Fibroblast of peridontal ligament (primary cell): ENCODE measurements around the gene ZNF831.

Experiments used
- DNase-seq: peaks from one replicate; pipeline ENCODE4 v3.0.0-alpha.2; 2010; ENCODE audit errors: extremely low read depth

Gene ZNF831

DNA sequence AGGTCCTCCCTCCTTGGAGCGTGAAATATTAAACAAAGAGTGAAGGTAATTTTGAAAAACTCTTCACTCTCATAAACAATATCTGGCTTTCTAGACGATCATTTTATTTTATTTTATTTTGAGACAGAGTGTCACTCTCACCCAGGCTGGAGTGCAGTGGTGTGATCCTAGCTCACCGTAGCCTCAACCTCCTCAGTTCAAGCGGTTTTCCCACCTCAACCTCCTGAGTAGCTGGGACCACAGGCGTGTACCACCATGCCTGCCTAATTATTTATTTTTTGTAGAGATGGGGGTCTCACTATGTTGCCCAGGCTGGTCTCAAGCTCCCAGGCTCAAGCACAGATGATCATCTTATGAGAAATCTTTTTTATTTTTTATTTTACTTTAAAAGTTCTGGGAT, 16.4 kb downstream of the ZNF831 start:
- no peak for DNase-seq

DNA sequence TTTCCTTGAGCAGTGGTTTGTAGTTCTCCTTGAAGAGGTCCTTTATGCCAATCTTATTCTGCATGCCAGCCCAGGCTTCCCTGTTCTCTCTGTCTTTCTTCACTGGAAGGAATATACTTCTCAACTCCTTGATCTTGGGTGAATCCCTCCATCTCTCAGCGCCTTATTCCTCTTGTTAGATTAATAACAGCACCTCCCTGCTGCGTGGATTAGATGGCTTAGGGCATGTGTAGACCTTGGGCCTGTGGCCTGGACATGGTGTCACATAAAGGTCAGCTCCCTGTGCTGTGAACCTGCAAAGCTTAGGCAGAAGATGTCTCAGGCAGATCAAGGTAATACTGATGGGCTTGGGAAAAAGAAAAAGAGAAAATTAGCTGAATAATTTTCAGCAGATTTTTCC, 18.3 kb downstream of the ZNF831 start:
- DNase-seq, result no peak

DNA sequence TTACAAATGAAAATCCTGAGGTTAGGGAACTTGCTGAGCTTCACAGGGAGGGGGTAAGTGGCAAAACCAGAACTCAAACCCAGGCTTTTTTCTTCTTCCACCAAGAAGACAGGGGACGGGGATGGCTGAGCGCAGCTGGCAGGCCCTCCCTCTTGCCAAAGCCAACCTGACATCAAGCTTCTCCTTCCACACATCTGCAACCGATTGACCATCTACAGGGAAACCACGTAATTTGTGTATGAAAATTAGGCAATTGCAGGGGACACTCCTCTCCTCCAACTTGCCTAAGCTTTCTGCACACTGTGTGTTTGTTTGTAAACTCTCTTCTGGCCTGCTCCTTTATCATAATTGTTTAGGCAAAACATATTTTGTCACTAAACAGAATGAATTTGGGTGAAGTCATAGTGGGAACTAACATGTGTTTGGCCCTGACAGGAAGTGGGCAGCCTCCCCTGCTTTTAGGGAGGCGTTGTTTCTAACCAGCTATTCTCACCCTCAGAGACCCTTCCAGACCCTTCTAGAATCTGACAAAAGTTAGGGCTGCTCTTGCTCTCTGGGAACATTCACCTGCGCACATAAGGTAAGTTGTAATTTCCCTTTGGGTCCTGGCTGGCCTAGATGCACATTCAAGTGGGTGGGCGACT, 18.9 kb downstream of the ZNF831 start:
- DNase-seq, result no peak

DNA sequence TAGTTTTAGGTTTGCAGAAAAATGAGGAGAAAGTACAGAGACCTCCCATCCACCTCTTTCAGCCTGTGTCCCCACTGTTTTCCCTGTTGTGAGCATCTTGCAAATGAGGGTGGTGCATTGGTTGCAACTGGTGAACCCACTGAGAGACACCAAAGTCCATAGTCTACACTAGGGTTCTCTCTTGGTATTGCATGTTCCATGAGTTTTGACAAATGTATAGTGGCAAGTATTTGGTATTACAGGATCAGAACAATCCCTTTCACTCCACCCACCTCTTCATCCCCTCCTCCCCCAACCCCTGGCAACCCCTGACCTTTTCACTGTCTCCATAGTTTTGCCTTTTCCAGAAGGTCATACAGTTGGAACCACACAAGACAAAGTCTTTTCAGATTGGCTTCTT, 20.1 kb downstream of the ZNF831 start:
- DNase-seq, result no peak

DNA sequence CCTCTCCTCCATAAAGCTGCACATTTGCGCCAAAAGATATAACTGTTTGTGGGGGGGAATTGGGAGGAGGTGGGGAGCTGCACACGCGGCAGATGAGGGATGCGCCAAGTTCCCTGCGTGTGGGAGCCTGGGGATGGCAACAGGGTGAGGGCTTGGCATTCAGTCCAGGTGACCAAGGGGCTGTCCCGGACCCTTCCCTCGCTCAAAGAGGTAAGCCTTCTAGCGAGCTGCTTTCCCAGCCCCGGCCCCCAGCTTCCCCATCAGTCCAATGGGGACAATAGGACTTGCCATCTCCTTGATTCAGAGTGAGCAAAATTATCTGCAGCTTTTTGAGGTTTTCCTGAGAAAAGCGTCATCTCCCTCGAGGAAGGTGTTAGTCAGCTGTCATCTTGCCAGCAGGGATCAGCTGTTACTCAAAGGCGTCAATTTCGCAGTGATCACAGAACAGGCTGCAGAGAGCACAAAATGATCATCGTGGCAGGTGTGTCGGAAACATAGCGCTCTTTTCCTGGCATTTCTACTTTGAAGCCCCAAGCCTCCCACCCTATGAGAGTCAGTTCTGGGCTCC, 21.3 kb downstream of the ZNF831 start:
- no peak for DNase-seq

DNA sequence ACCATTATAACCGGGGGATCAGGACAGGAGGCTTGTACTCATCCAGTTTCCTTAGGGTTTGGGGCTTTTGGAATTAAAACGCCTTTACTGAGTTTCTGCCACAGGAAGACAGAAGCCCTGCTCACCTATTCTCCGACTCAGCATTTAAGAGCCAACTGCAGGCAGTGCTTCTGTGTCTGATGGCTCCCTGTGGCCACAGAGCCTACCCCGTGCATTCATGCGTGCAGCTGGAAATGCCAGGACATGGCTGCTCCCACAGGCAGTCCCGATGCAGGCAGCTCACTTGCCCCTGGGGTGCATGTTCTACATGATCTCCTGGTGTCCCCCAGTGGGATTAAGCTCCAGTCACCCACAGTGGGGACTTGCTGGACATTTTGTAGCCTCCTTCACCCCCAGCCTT, 22.2 kb downstream of the ZNF831 start:
- no peak for DNase-seq

DNA sequence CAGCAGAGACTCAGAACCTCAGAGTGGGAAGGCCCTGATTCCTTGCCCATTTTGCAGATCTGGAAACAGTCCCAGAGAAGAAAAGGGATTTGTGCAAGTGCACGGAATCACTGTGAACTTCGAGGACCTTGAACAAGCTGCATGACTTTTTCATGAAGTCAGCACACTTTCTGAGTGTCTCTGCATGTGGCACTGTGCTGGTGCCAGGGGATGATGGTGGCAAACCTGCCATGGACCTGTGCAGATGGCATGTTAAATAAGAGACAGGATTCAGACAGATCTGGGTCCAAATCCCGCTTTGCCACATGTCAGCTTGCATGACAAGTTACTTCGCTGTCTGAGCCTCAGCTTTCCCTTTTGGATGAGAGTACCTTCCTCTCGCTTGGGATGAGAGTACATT, 26.8 kb downstream of the ZNF831 start:
- no peak for DNase-seq

DNA sequence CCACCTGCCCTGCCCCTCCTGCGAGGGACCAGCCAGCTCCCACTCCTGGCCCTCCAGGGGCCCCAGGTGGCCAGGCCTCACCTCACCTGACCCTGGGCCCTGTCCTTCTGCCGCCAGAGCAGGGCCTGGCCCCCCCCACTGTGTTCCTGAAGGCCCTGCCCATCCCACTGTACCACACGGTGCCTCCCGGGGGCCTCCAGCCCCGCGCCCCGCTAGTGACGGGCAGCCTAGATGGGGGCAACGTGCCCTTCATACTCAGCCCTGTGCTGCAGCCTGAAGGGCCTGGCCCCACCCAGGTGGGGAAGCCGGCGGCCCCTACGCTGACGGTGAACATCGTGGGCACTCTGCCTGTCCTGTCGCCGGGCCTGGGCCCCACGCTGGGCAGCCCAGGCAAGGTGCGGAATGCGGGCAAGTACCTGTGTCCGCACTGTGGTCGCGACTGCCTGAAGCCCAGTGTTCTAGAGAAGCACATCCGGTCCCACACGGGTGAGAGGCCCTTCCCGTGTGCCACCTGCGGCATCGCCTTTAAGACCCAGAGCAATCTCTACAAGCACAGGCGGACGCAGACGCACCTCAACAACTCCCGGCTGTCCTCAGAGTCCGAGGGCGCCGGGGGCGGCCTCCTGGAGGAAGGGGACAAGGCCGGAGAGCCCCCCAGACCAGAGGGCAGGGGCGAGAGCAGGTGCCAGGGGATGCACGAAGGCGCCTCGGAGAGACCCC, 27.6 kb downstream of the ZNF831 start:
- DNase-seq, result no peak

DNA sequence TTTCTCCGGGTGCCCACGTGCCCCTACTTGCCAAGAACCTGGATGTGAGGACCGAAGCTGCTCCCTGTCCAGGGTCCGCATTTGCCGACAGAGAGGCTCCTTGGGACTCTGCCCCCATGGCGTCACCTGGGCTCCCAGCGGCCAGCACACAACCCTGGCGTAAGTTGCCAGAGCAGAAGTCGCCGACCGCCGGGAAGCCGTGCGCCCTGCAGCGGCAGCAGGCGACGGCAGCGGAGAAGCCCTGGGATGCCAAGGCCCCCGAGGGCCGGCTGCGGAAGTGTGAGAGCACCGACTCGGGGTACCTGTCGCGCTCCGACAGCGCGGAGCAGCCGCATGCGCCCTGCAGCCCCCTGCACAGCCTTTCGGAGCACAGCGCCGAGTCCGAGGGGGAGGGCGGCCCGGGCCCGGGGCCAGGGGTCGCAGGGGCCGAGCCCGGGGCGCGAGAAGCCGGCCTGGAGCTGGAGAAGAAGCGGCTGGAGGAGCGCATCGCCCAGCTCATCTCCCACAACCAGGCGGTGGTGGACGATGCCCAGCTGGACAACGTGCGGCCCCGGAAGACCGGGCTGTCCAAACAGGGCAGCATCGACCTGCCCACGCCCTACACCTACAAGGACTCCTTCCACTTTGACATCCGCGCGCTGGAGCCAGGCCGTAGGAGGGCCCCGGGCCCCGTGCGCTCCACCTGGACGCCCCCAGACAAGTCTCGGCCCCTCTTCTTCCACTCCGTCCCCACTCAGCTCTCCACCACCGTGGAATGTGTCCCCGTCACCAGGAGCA, 28.3 kb downstream of the ZNF831 start:
- no peak for DNase-seq

DNA sequence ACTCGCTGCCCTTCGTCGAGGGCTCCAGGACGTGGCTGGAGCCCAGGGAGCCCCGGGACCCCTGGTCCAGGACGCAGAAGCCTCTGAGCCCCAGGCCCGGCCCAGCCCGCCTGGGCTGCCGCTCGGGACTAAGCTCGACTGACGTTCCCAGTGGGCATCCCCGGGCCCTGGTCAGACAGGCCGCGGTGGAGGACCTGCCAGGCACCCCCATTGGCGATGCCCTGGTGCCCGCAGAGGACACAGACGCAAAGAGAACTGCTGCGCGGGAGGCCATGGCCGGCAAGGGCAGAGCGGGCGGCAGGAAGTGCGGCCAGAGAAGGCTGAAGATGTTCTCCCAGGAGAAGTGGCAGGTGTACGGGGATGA, 28.9 kb downstream of the ZNF831 start:
- no peak for DNase-seq

DNA sequence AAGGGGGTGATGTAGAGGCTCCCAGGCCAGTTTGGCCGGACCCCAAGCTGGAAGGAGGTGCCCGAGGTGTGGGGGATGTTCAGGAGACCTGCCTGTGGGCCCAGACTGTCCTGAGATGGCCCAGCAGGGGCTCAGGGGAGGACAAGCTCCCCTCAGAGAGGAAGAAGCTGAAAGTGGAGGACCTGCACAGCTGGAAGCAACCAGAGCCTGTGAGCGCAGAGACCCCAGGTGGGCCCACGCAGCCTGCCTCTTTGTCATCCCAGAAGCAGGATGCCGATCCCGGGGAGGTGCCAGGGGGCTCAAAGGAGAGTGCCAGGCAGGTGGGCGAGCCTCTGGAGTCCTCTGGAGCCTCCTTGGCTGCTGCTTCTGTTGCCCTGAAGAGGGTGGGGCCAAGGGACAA, 29.7 kb downstream of the ZNF831 start:
- DNase-seq, result no peak

DNA sequence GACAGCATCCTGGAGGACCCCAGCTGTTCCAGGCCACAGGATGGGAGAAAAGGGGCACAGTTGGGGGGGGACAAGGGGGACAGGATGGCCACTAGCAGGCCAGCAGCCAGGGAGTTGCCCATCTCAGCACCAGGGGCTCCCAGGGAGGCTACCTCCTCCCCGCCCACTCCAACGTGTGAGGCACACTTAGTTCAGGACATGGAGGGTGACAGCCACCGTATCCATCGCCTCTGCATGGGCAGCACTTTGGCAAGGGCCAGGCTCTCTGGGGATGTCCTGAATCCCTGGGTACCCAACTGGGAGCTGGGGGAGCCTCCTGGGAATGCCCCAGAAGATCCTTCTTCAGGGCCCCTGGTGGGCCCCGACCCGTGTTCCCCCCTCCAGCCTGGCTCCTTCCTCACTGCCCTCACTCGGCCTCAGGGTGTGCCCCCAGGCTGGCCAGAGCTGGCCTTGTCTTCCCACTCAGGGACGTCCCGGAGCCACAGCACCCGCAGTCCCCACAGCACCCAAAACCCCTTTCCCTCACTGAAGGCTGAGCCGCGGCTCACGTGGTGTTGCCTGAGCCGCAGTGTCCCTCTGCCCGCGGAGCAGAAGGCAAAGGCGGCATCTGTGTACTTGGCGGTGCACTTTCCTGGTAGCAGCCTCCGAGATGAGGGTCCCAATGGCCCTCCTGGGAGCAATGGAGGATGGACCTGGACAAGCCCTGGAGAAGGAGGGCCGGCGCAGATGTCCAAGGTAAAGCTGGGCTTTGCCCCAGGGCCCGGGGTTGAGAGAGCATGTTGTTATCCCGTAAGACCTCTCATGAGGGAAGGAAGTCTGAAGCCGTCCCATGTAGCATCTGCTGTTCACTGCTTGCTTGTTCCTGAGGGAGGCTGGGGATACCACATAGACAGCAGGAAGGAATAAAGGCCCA, 30.7 kb downstream of the ZNF831 start:
- no peak for DNase-seq

DNA sequence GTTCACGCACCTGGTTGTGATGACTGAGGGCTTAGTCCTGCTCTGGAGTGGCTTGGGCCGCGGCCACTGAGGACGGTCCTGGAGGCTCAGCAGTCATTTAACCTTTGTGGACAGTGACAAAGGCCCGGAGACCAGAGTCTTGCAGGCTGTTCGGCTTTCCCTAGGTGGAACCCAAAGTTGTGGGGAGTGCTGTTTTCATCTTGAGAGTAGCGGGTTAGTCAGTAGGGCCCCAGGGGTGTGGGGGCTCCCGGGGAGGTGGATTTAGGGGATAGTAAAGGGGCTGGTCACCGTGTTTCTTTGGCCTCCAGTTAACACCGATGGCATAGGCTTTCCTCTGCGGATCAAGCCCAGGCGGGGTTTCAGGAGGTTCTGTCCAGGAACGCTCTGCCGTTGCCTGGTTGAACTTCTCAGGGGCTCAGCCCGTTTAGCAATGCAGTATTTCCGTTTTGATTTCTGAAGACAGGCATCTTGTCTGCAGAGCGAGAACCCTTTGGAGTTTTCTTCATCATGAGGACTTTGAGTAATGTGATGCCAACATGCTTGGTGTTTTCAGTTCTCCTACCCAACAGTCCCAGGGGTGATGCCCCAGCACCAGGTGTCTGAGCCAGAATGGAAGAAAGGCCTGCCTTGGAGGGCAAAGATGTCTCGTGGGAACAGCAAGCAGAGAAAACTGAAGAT, 31.8 kb downstream of the ZNF831 start:
- DNase-seq, result no peak

DNA sequence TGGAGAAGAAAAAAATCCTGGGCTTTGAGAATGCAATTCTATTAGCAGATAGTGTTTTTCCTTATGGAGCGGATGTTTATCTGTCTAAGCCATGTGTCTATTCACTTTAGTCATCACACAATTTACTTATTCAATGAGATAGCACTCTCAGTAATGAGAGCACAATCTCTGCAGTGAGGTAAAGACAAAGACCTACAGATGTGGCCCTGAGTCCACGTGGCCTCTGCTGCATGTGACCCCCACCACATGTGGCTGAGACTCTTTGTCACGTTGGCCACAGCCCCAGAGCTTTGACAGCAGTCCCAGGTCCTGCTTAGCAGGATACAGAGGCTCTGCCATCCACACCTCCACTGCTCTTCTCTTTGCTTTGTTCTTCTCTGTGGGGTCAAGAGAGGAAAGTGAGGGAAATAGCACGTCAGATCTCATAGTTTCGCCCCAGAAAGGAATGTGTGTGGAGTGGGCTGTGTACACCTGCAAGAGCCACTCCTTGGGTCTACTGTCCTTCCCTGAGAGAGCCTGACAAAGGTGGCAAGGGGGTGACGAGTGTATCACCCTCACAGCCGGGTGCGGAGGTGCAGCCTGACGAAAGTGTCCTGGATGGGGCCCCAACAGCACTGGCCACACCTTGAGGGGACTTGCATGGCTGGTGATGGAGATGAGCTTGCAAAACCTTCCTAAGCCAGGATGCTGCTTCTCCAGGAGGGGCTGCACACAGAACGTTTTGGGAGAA, 40.7 kb downstream of the ZNF831 start:
- no peak for DNase-seq

DNA sequence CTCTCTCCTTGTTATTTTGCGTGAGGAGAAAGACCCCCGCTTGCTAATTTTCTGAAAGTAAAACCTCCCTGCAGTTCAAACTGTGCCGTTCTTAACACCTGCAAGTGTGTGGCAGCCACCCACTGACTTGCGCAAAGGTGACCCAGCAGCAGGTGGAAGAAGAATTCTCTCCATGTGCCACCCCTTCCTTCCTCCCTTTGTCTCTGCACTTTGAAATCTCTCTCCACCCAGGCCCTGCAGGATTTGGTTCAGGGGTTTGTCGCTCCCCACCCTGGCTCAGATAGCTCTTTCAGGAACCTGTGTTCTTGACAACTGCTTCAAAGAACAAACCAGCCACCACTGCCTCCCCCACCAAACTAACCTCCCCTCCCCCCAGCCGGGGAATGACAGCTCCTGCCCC, 41.4 kb downstream of the ZNF831 start:
- no peak for DNase-seq

DNA sequence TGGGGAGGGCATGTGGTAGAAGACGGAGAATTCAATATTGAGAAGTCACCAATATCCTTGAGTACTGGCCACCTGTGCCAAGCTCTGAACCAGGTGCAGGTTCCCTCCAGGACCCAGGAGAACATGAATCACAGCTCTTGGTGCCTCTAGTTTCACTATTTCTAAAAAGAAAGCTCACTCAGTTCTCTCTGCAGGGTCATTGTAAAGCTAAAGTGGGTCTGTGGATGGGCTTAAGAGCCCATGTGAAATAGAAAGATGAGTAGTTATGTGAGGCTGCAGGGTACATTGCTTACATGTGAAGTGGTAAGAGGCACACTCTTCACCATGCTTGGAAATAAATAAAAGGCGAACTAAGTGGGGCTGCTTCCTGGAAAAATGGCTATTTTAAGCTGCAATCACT, 43.6 kb downstream of the ZNF831 start:
- DNase-seq, result no peak

DNA sequence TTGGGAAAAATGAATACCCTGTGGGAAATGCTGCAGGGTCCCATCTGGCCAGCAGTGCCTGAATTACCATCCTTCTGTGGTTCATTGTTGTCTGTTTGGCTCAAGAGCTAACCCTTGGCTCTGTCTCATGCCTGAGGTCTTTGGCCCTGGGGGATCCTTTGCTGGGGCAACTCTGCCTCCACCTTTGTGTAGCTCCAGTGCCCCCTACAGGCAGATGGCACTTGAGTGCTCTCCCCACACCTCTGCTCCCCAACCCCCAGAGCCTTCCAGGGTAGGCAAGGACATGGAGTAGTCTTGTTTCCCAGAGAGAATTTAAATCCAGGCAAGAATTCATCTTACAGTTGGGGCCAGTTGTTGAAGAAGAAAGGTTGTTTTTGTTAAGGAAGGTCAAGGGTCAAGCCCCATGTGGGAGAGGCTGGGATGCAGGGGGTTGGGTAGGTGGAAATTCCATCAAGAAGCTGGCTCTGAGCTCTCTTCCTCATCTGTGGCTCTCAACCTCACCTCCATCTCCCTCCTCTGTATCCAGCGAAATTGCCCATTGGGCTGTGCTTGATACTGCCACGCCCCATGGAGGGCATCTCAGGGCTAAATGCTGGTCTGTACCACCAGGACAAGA, 44.2 kb downstream of the ZNF831 start:
- no peak for DNase-seq

DNA sequence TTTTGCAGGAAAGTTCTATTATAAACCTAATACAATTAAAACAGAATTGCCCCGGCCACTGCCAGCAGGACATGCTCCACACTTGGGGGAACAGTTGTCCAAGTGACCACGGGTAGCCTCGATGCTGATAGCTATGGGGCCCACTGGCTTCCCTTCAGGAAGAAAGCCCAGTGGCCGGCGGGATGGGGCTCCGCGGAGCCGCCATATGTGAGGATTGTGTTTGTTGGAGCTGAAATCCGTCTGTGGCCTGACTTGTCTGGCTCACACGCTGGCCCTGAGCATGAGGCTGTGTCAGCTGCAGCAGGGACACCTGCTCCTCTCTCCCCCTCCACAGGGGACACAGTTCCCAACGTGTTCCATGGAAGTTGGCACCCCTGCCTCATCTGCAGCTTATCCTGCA, 46.6 kb downstream of the ZNF831 start:
- DNase-seq, result no peak

DNA sequence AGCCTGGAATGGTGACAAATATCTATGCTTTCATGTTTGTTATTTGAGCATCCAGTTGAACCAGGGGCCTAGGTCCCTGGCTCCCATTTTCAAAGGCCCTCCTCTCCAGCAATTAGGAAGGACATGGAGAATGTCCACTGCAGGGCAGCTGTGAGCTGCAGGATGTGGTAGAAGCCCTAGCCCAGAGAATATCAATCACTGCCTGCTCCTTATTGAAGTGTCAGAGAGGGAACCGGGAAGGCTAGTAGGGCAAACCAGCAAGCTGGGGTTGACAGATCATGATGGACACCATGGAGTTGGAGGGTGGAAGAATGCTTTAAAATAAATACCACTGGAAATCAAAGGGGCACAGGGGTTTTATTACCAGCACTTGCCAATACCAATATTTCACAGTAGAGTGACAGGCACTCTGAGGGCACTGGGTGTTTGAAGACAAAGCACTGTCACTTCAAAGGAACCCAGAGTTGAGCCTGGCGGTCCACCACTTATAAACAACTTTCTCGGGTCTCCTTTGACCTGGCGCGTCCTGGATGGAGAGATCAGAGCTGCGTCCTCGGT, 47.7 kb downstream of the ZNF831 start:
- no peak for DNase-seq

DNA sequence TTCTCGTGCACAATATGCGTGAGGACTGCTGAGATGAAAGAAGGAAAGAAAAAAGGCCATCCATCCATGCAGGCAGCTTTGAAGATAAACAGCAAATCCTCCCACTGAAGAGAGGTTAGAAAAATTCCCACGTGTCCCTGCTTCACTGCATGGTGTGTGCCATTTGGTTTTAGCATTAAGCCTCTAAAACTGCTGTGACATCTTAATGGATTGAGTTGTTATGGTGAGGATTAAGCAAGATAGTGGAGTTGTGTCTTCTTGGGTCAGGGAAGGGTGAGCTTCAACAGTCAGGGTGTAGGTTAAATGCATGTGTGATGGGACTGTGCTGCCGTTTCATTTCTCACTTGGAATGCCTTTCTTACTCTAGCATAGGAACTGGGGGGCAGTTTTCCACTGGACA, 50.5 kb downstream of the ZNF831 start:
- no peak for DNase-seq
